ENCODE measurements around the gene UBE3D. TPM values are rescaled to one million over a fixed set of nuclear protein-coding genes. Genes with fewer than 3 reads are reported as not detected.

The UBE3D gene
- total and polyA plus RNA-seq, 2 of the 8 experiments (the other 6 are each of a cell fraction or from before 2014, with no cell fraction given) = 5.7 to 16.3 TPM

- TF ChIP-seq EP300 (IDR thresholded peaks at IDR 0.05; ENCODE audit: borderline replicate concordance in 1 of 2, low read depth in 2 of 2, low read length in 2 of 2) = no peak
Observed at GRCh38 chr6:82957868-82958245, 107.8 kb downstream of the UBE3D start (continued).

All from H1 (cell line).